ENCODE data around the gene NRDE2.
A peak's percentile ranks its signal among the peaks of the same experiment; 100 is the strongest.

Gene NRDE2

GRCh38 chr14:90331497-90332270, at the start of gene NRDE2:
TSS of gene NRDE2 (minus strand) at chr14:90331941. CDS start at chr14:90331904, 37 bp downstream.
- DNase-seq (ENCODE audit: low read depth), result peak; percentile 98

GRCh38 chr14:90381011-90381786, 49.5 kb upstream of the NRDE2 start:
- no peak for DNase-seq (ENCODE audit: low read depth)

- no peak for DNase-seq (ENCODE audit: low read depth)
Measured at GRCh38 chr14:90379106-90379505, 47.4 kb upstream of the NRDE2 start.

- no peak for DNase-seq (ENCODE audit: low read depth)
Measured at GRCh38 chr14:90378249-90378648, 46.5 kb upstream of the NRDE2 start.

- DNase-seq (ENCODE audit: low read depth), result no peak
Measured at GRCh38 chr14:90375934-90376333, 44.2 kb upstream of the NRDE2 start.

- DNase-seq (ENCODE audit: low read depth), result no peak
Measured at GRCh38 chr14:90374813-90375212, 43.1 kb upstream of the NRDE2 start.

GRCh38 chr14:90373887-90374286, 42.1 kb upstream of the NRDE2 start:
- DNase-seq (ENCODE audit: low read depth), result no peak

- no peak for DNase-seq (ENCODE audit: low read depth)
Measured at GRCh38 chr14:90368946-90369721, 37.4 kb upstream of the NRDE2 start.

- no peak for DNase-seq (ENCODE audit: low read depth)
Measured at GRCh38 chr14:90362558-90362896, 30.8 kb upstream of the NRDE2 start.

GRCh38 chr14:90361865-90362557, 30.3 kb upstream of the NRDE2 start:
- DNase-seq (ENCODE audit: low read depth), result no peak

GRCh38 chr14:90358359-90358758, 26.6 kb upstream of the NRDE2 start:
- DNase-seq (ENCODE audit: low read depth), result no peak

GRCh38 chr14:90356925-90357324, 25.2 kb upstream of the NRDE2 start:
- no peak for DNase-seq (ENCODE audit: low read depth)

GRCh38 chr14:90355540-90356518, 24.1 kb upstream of the NRDE2 start:
- DNase-seq (ENCODE audit: low read depth), result no peak

- DNase-seq (ENCODE audit: low read depth), result no peak
Measured at GRCh38 chr14:90354551-90355298, 23.0 kb upstream of the NRDE2 start.

GRCh38 chr14:90349739-90350138, 18.0 kb upstream of the NRDE2 start:
- no peak for DNase-seq (ENCODE audit: low read depth)

GRCh38 chr14:90348270-90348669, 16.5 kb upstream of the NRDE2 start:
- no peak for DNase-seq (ENCODE audit: low read depth)

GRCh38 chr14:90345239-90345557, 13.5 kb upstream of the NRDE2 start:
- DNase-seq (ENCODE audit: low read depth), result no peak

GRCh38 chr14:90344331-90345238, 12.8 kb upstream of the NRDE2 start:
- DNase-seq (ENCODE audit: low read depth), result no peak

- DNase-seq (ENCODE audit: low read depth), result no peak
Measured at GRCh38 chr14:90342327-90342726, 10.6 kb upstream of the NRDE2 start.

All from activated T-cell treated with anti-CD3 and anti-CD28 coated beads for 48 hours (primary cell).